ENCODE measurements around the gene PITPNM3.
A peak's percentile ranks its signal among the peaks of the same experiment; 100 is the strongest.

PITPNM3 gene

DNA sequence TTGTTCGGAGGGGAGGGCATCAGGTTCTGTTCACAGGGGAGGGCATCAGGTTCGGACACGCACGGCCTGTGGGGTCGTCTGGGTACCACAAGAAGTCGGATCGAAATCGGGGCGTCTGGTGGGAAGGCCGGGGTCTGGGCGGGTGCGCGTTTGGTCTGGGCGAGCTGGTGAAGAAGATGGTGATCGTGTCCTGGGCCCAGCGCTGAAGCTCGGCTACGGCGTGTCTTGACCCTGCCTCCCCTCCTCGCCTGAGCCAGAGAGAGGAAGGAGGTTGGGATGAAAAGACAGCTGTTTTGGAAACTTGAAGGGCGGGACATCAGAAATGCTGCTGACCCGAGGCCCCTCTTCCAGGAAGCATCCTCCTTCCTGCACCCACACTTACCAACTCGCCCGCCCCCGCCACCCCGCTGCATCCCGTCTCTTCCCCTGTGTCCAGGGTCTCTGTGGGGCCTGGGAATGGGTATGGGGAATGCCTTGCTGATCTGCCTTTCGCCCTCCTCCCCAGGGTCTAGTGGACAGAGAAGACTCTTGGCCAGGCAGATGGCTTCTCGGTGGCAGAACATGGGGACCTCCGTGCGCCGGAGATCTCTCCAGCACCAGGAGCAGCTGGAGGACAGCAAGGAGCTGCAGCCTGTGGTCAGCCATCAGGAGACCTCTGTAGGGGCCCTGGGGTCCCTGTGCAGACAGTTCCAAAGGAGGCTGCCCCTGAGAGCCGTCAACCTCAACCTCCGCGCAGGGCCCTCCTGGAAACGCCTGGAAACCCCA, 111.6 kb downstream of the PITPNM3 start:
- no peak for DNase-seq (ENCODE audit: low read depth, low spot score)

DNA sequence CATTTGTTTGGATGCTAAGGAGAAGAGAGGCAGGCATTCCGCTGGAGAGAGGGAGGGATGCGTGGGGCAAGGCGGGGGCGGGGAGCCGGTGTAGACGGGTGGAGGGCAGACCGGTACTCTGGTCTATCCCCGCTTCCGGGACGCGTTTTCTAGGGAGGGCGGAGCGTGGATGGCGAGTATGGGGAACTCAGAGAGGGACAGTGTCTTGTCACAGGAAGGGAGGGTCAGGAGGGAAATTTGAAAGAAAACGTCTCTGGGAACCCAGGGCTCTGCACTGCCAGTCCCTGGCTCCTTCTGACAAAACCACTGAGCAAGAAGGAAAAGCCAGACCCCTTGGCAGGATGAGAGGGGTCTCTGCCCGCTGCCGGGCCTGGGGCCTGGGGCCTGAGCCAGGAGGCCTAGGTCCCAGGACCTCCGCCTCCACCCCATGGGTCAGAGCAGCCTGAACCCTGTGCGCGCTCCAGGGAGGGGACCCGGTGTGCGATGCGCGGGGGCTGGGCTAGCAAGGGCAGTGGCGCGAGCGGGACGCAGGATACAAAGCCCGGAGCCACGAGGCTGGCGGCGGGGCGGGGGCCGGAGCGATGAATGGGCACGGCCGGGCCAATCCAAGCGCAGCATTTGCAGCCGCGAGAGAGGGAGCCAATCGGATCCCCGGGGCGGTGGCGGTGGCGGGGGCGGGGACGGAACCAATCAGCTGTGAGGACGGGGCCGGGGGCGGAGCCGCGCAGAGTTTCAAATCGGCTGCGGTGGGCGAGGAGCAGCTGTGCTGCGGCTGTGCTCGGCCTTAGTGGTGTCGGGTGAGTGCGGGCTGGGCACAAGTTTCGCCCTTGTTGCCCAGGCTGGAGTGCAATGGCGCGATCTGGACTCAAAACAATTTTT, 112.4 kb downstream of the PITPNM3 start, which contains the start of gene PIMREG:
Gene PIMREG (plus strand): TSS at position 764 of the 879 bp plus-strand sequence. CDS start 656 bp downstream, outside the sequence.
- peak; percentile 84 for DNase-seq (ENCODE audit: low read depth, low spot score)

DNA sequence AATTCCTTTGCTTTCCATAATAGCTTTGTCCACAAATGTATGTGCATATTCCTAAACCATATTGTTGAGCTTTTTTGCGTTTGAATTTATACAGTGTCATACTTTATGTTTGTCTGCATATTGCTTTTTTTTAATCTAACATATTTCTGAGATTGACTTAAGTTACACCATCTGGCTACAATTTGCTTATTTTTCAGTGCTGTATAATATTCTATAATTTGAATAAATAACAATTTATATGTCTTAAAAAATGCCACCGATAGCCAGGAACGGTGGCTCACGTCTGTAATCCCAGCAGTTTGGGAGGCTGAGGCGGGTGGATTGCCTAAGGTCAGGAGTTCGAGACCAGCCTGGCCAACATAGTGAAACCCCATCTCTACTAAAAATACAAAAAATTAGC, 113.6 kb downstream of the PITPNM3 start:
- no peak for DNase-seq (ENCODE audit: low read depth, low spot score)

DNA sequence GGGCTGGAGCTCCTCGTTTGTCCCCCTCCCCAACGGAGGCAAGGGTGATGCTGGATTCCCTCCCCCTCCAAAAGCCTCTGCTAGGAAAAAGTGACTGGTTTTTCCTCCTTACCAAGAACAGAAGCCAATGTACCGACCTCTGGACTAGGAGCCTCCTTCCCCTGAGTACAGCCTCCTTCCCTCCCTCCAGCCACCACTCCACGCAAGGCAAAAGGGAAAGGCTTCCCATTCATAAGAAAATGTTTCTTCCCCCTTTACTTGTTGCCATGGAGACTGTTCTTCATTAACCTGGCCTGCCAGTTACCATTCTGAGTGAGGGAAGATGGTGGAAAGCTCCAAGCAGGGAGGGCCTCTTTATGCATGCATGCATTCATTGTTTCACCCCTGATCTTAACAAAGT, 116.4 kb downstream of the PITPNM3 start:
- no peak for DNase-seq (ENCODE audit: low read depth, low spot score)

DNA sequence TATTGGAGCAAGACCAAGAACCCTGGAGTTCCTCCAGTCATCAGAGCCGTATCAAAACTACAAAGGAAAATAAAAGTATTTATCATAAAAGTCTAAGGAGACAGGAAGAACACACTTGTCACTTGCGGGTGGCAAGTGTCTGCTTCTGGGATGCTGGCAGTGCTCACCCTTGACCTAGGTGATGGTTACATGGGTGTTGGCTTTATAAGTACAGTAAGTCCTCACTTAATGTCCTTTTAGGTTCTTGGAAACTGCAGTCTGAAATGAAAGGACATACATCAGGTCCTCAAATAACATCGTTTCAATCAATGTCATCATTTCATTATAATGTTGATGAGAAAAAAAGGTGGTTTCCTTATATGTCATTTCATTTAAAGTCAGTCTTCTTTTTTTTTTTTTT, 118.4 kb downstream of the PITPNM3 start:
- no peak for DNase-seq (ENCODE audit: low read depth, low spot score)

DNA sequence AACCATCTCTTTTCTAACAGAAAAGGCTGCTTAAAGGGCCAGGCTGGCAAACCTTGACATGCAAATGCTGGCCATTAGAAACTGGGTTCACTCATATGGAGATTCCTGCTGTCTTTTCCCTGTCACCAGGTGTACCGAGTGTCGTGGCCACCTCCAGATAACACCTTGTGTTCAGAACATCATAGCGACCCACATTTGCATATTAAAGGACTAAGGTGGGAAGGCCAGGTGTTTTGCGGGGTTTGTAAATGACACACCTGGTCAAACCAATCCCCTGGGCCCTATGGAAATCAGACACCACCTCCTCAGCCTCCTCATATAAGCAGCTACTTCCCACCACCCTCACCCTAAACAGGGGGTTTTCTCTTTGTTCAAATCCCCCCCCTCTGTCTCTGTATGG, 118.9 kb downstream of the PITPNM3 start:
- DNase-seq (ENCODE audit: low read depth, low spot score), result no peak

DNA sequence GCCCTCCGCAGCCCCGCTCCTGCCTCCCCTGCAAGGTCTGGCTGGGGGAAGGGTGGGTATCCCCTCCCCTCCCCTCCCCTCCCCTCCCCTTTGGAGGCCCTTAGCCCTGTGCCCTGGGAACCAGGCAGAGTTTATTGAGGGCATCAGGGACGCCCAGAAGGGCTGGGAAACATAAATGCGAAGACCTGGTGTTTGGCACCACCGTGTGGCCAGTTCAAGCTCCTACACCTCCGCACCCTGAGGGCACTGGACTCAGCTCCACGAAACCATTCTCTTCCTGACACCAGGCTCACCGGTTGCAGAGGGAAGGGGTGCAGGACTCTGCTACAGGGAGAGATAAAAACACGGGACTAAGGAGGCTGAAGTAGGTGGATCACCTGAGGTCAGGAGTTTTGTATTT, 120.4 kb downstream of the PITPNM3 start:
- DNase-seq (ENCODE audit: low read depth, low spot score), result peak; percentile 19

DNA sequence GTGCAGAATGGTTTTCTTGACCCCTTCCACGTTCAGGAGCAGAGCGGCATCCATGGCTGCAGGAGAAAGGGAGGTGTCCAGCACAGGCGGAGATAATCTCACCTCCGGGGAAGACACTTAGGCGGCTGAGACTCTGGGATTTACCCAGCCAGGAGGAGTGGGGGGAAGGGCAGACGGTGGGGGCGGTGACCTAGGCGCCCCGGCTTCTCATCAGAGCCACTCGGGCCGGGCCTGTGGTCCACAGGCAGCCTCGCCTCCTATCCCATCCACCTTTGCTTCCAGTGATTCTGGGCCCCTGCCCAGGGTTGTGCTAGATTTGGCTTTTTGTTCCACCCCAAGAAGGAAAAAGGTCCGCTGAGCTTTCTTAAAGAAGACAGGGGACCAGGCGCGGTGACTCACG, 121.3 kb downstream of the PITPNM3 start, which contains the start of gene AIPL1:
Gene AIPL1 (minus strand): TSS at position 71 of the 400 bp plus-strand sequence. CDS start 17 bp downstream, at position 54.
- no peak for DNase-seq (ENCODE audit: low read depth, low spot score)

DNA sequence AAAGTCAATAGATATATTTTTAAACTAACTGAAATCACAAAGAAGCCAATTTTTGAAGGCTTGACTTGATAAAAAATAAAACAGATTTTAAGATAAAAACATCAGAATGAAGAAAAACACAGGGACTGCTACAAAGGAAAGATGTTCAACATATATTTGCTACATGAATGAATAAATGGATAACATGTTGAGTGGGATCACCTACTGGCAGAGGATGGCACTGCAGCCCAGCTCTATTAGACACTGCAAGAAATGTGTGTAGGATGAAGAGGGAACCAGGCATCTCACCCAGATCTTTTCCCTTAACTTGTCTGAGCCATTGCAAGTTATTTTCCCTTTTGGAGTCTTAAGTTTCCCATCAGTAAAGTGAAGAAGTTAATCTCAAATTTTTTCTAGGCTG, 125.6 kb downstream of the PITPNM3 start:
- no peak for DNase-seq (ENCODE audit: low read depth, low spot score)

DNA sequence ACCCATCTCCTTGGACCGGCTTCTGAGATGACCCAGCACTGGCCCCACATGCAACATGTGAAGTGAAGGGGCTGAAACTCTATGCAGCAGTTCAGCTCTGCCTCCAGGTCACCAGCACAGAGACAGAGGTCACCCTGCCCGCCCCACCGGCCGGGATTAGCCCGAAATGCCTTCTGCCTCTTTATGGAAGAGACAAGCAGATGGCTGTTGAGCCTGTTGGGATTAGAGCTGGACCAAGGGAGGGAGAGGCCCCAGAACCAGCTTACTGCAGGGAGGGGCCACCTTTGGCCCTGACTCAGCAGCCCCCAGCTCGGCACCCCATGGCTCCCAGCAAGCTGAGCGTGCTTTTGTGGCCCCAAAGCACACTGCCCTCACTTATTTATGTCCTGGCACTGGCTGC, 127.1 kb downstream of the PITPNM3 start:
- DNase-seq (ENCODE audit: low read depth, low spot score), result no peak

DNA sequence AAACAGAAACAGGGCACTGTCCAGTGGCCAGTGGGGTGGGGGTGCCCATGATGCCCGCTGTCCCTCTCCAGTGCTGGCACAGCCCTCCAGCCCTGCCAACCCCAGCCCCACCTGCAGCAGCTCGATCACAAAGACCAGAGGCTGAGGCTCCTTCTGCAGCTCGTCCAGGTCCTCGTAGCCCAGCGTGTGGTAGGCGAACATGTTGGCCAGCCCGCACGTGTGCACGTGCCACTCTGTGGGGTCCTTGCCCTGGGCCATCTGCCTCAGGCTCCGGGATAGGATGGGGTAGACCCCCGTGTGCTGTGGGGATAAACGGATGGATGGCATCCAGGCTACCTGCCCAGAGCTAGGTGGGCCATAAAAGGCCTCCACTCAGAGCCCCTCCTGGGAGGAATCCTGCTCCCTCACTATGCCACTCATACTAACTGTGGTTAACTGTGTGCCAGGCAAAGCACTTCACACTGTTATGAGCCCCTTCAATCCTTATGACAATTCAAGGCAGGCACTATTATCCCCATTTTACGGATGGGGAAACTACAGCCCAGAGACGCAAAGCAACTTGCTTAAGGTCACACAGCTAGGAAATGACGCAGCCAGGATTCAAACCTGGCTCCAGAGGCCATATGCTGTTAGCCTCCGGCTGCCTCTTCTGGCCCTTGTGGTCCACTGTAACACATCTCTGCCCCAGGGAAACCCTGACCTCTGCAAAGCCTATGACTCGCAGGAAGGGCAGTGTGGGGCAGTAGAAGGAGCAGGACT, 128.0 kb downstream of the PITPNM3 start:
- DNase-seq (ENCODE audit: low read depth, low spot score), result no peak

DNA sequence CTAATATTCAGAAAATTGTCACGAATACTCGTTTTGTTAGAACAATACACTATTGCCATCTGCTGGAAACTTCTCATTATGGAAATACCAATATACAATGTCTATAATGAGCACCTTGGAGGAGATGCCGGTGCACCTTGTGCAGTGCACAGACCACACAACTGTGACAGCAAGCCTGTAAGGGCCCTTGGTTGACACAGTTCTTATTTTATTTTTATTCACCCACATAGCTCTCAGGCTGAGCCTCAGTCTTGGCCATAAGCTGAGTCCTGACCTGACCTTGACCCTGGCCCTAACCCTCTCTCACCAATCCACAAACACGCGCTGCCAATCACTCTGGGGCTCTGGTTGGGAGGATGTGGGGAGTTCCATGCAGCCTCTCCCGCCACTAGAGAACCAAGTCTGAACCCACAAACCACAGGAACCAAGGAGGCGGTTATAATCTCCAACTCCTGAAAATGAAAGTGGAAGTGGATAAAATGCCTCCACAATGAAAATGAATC, 129.0 kb downstream of the PITPNM3 start:
- no peak for DNase-seq (ENCODE audit: low read depth, low spot score)

DNA sequence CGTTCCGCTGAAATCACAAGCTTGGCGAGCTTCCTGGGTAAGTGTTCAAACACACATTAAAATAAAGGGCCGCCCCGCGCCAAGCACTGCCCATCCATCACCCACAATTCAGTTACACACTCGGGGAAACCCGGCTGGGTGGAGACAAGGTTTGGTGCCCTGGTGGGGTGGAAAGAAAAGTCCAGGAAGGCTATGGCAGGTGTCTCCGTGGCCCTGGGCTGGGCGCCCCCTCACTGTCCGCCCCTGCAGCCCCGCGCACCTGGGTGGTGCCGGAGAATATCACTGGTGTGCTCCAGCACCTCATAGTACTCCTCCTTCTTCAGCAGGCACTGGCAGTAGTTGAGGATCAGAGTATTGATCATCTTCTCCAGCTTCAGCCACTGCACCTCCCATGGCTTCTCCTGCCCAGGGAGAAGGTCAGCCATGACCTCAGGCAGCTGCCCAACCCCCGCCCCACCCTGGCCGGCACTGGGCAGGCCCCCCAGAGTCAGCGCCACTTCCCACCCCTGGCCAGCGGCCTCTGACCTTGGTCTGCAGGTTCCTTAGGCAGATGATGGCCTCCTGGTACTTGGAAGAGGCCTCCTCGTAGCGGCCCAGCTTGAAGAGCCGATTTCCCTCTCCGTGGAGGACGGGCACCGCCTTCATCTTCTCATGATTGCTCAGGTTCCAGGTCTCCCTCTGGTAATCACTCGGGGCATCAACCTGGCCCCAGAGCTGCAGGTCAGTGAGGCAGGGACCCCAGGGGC, 129.8 kb downstream of the PITPNM3 start:
- no peak for DNase-seq (ENCODE audit: low read depth, low spot score)

DNA sequence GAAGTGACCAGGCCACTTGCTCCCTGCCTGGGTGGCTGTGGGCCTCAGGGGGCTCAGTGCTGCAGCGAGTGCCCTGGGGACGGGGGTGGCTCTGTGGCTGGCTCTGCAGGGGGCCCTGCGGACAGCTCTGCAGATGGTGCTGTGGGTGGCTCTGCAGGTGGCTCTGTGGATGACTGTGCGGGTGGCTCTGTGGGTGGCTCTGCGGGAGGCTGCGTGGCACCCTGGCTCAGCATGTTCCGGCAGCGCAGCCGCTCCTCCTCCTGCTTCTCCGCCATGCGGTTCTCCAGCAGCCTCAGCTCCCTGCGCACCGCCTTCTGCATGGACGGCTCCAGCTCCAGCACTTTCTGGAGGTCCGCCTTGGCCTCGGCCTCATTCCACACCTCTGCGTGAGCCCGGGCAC, 130.9 kb downstream of the PITPNM3 start:
- no peak for DNase-seq (ENCODE audit: low read depth, low spot score)

DNA sequence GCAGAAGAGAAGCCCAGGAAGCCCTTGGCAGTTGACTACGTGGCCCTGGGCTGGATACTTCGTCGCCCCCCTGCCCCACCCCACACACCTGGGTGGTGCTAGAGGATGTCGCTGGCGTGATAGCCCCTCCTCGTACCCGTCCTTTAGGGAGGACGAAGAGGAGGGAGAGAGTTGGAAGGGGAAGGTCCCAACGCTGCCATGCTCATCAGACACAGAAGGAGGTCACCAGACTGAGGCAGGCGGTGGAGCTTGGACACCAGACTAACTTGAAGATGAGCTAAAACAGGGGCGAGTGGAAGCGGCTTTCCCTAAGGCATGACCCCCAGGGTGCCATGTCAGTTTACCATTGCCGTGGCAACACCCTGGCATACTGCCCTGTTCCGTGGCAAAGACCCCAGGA, 132.4 kb downstream of the PITPNM3 start:
- DNase-seq (ENCODE audit: low read depth, low spot score), result no peak

DNA sequence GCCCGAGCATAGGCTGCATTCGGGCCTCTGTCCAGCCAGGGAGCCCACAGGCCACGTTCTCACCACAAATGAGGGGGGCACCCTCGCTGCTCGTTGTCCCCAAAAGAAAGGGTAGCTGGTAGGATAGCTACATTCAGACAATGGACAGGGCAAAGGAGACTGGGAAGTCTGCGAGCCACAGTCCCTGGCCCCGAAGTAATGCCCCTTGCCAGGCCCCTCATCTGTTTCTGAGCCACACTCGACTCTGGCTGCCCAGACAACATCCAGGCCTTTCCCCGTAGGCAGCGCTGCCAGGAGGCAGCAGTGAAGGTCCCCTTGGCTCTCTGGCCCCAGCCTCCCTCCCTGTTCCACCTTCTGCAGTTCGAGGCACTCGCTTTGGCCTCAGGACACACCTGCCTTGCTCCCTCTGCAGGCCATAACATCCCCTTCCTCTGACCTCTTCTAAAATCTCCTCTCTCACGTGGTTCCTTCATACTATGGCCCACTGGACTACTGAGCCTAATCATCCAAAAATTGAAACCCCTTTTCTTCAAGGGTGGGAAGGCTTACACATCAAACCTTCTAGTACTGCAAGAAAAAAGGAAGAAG, 133.6 kb downstream of the PITPNM3 start:
- no peak for DNase-seq (ENCODE audit: low read depth, low spot score)

DNA sequence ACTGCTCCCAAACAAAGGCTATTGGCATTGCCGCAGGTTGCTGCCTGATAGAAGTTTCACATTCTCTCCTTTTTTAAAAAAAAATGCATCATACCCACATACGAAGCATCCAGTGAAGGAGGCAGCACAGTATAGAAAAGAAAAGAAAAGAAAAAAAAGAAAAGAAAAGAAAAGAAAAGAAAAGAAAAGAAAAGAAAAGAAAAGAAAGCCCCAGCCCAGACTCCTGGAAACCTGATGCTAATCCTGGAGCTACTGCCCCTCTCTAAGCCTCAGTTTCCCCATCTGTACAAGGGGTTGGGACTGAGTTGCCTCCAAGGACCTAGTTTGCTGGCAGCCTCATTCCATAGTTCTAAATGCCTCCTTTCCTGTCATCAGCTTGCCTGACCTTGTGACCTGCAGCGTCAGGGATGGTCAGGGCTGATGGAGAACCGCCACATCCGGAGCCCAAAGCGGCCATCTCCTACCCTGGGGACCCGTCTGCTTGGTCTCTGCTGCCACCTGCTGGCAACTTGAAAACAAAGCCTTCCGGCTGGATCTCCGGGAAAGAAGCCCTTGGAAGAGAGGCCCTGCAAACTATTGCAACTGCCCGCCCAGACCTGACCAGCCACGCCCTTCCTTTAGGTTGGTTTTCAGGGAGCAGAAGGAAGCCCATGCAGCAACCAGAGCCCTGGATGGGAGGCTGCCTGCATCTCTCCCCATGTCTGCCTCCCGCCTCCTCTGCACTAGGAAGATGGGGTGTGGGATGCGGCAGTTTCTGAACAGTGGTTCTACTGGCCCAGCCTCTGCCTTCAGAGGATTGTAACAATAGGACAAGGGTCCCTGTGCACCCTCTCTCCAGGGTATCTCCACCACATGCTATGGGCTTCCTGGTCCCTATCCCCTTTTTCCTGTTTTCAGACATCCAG, 134.4 kb downstream of the PITPNM3 start:
- peak; percentile 52 for DNase-seq (ENCODE audit: low read depth, low spot score)

DNA sequence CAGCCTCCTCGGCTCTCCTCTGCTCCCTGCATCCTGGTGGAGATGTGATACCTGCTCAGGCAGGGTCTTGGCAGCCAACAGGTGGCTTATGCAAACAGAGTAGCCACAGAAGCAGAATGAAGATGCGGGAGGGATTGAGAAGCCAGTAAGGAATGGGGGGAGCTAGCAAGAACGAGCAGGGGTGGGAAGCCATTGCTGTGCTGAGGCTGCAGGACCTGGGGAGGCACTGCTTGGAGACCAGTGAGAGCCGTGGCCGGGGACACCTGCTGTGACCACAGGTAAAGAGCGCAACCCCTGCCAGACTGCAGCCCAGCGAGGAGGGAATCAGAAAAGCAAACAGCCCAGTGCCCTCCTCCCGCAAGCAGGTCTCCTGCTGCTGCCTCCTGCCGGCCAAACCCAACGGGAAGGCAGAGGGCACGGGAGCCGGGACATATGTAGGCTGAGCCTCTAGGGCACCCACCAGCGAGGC, 136.1 kb downstream of the PITPNM3 start:
- no peak for DNase-seq (ENCODE audit: low read depth, low spot score)

DNA sequence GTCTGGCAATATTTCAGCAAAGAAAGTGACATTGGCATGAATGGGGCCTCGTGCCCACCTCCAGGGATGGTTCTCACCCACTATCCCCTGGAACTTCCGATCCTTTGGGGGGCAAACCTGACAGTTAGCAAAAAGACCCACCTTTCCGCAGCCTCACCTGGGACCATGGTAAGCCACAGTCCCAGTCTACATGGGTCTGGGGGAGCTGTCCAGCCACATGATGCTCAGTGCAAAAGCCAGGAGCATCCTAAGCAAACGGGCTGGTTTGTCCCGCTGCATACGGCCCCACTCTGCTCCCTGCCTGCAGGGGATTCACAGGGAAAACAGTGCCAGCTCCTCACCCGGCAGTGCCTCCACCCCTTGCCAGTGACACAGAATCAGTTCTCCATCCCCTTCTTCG, 140.7 kb downstream of the PITPNM3 start:
- no peak for DNase-seq (ENCODE audit: low read depth, low spot score)
